Activated CD4-positive, alpha-beta T cell treated with anti-CD3 and anti-CD28 coated beads, Interleukin-2, amount 50 U/mL, for 1 hour (primary cell): Measurements from ENCODE around the gene ZG16B.

ENCODE experiments used
- DNase-seq: peaks from one replicate; pipeline ENCODE4 v3.0.0-alpha.2; 2020

The ZG16B gene, protein sequence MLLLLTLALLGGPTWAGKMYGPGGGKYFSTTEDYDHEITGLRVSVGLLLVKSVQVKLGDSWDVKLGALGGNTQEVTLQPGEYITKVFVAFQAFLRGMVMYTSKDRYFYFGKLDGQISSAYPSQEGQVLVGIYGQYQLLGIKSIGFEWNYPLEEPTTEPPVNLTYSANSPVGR

GRCh38 chr16:2829501-2830354, at the start of gene ZG16B:
Gene ZG16B, plus strand, starts transcription at chr16:2830303. Its CDS starts 139 bp downstream, at chr16:2830442.
- DNase-seq = no peak

- no peak for DNase-seq
Measured at GRCh38 chr16:2782583-2783351, 47.3 kb upstream of the ZG16B start.

DNA sequence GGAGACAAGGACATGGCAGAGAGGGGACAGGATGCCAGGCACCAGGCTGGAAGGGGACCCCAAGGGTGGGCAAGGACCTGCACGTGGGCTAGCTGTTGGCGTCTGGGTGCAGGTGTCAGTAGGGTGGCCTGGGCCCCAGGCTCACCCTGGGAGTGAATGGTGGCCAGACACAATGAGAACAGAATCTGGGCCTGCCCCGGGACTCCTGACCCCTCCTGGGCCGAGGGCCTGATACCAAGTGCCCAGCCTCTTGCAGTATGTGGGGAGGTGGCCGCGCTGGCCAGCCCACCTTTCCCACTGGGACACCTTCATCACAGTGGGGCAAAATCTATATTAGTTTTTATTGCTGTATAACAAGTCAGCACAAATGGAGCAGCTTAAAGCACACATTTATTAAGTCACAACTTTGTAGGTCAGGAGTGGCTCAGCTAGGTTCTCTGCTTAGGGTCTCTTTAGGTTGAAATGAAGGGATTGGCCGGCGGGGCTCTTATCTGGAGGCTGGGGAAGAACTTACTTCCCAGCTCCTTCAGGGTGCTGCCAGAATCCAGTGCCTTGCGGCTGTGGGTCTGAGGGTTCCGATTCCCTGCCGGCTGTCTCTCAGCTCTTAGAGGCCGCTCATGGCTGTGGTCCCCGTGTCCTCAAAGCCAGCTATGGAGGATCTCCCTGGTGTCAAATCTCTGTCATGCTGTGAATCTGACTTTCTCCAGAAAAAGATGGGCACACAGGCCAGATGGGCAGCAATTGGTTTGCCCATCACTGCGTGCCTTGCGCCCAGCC, 46.3 kb upstream of the ZG16B start:
- no peak for DNase-seq

- DNase-seq = no peak
Measured at GRCh38 chr16:2784358-2785100, 45.6 kb upstream of the ZG16B start.

GRCh38 chr16:2785101-2785991, 44.8 kb upstream of the ZG16B start:
- no peak for DNase-seq

DNA sequence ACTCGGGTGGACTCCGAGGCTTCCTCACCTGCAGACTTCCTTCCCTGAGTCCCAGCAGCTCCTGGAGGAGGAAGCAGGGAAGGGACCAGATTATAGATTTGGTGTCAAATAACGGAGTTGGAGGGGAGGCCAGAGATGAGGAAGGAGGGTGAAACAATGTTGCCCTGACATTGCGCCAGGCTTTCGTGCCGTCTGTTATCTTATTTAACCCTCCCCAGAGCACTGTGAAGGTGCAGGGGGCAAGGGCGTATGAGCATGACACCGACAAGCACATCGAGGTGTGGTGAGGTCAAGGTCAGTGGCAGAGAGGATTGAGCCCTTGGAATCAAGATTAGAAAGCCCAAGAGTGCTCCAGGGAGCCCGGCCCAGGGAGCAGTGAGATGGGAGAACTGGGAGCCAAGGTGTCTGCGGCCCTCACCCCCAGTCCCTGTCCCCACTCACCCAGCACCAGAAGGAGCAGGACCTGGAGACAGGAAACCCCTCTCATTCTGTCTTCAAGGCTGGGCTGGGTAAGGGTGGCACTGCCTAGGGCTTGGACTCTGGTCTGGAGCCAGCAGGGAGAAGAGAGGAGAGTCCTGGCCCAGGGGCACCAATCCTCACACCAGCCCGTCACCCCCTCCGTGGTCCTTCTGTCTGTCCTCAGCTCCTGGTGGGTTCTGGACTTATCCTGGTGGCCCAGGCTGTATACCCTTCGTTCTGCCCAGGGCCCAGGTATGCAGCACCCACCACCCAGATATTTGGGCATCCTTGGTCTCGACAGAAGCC, 43.9 kb upstream of the ZG16B start:
- no peak for DNase-seq

GRCh38 chr16:2786826-2787151, 43.3 kb upstream of the ZG16B start:
- no peak for DNase-seq

GRCh38 chr16:2787406-2787805, 42.7 kb upstream of the ZG16B start, which contains the start of gene PRSS33:
Gene PRSS33, minus strand, starts transcription at chr16:2787560. Its CDS starts 1,013 bp downstream, at chr16:2786547.
- no peak for DNase-seq

GRCh38 chr16:2787961-2788360, 42.1 kb upstream of the ZG16B start:
- no peak for DNase-seq

DNA sequence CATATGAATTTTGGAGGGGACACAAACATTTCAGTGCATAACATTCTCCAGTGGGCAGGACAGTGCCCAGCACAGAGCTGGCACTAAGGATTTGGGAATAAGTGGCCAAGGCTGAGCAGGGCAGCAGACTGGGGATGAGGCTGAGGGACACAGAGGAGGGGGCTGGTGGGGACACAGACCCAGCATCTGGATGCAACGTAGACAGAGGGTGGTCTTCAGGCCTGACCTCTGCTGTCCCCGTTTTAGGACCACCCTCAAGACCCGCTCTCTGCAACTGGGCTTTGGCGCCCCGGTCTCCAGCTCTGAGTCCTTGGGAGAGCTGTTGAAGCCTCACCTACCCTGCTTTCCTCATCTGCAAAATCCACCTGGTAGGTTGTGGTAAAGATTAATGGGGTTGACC, 39.5 kb upstream of the ZG16B start:
- DNase-seq = no peak

- no peak for DNase-seq
Measured at GRCh38 chr16:2791174-2791573, 38.9 kb upstream of the ZG16B start.

- no peak for DNase-seq
Measured at GRCh38 chr16:2792940-2793339, 37.2 kb upstream of the ZG16B start.

- no peak for DNase-seq
Measured at GRCh38 chr16:2795395-2796143, 34.5 kb upstream of the ZG16B start.

- DNase-seq = no peak
Measured at GRCh38 chr16:2798723-2799204, 31.3 kb upstream of the ZG16B start.

- no peak for DNase-seq
Measured at GRCh38 chr16:2799205-2799858, 30.8 kb upstream of the ZG16B start.

- no peak for DNase-seq
Measured at GRCh38 chr16:2799859-2800226, 30.3 kb upstream of the ZG16B start.

- DNase-seq = no peak
Measured at GRCh38 chr16:2803545-2804195, 26.4 kb upstream of the ZG16B start.

- DNase-seq = no peak
Measured at GRCh38 chr16:2804728-2805127, 25.4 kb upstream of the ZG16B start.
